HG02938 (cell line): ENCODE data around the gene DPCD.

ENCODE experiments used
- ATAC-seq: cut with Tn5 transposase; IDR thresholded peaks from one replicate; pipeline ENCODE4 v1.9.1; 2021; ENCODE audit warnings: mild to moderate bottlenecking, moderate library complexity; ENCODE audit not compliant: unreplicated experiment

Gene DPCD

DNA sequence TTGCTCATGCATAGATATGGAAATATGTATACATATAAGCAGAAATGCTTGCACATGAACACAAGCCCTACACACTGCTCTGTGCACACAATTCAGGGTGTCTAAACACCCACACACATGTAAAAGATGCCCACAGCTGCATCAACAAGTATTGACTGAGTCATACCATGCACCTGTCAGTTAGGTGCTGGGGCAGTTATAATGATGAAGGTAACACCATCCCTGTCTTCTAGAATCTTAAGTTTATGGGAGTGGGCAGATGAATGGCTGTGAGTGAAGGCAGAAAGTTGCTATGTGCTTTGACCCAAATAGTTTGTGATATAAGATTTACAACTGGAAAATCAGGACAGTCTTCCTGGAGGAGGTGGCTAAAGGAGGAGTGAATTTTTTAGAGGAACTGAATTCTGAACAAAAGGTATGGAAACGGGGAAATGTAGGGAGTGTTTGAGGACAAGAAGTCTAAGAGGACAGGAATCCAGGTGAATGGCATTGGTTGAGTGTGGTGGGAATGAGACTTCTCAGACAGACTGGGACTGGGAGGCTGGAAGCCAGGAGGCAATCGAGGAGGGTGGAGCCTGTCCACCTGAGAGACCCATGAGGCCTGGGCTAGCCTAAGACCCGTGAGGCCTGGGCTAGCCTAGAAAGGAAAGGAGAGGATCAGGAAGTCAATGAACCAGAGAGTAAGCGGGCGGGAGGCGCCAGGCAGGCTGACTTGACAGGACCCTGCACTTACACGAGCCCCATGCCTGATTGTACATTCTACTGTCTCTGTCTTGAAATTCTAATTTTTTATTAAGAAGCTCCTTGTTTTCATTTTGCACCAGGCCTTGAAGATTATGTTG is 20.7 kb upstream of the DPCD start:
- ATAC-seq, result no peak

DNA sequence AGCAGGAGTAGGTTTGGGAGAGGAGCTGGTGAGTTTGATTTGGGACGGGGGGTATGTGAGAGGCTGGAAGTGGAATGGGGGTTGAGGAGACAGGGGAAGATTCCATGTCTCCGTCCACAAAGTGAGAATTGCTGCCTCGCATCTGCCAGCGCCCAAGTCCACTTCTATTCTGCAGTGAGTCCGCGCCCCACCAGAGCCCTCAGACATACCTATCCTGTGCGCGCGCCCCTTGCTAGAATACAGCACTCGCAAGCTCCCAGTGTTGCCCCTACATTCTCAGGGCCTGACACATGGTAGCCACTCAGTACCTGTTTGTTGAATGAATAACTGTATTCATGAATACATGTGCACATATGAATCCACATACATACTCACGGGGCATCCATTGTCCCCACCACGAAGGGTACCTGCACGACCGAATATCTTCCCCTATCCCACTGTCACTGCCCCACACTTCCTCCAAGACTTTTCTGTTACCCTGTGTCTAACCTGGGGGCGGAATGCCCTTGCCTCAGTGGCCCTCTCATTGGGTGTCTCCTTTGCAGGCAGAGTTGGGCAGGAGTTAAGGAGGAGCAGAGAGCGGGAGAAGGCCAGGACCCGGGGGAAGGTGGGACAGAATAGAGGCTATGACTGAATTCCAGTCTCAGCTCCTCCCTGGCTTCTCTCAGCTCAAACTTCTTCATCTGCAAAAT is 19.9 kb upstream of the DPCD start:
- ATAC-seq, result no peak

DNA sequence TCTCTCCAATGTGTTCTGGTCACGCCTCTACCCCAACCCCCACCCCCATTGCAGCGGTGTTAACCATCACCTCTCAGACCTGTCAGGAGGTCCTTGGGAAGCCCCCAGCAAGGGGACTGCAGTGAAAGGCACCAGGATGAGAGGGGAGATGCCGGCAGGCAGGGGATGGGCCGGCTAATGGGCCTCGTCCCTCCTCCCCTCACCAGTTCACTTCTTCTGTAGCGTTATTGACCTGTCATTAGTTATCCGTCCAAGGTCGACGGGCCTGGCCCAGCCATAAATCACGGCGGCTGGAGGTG is 18.8 kb upstream of the DPCD start:
- no peak for ATAC-seq

DNA sequence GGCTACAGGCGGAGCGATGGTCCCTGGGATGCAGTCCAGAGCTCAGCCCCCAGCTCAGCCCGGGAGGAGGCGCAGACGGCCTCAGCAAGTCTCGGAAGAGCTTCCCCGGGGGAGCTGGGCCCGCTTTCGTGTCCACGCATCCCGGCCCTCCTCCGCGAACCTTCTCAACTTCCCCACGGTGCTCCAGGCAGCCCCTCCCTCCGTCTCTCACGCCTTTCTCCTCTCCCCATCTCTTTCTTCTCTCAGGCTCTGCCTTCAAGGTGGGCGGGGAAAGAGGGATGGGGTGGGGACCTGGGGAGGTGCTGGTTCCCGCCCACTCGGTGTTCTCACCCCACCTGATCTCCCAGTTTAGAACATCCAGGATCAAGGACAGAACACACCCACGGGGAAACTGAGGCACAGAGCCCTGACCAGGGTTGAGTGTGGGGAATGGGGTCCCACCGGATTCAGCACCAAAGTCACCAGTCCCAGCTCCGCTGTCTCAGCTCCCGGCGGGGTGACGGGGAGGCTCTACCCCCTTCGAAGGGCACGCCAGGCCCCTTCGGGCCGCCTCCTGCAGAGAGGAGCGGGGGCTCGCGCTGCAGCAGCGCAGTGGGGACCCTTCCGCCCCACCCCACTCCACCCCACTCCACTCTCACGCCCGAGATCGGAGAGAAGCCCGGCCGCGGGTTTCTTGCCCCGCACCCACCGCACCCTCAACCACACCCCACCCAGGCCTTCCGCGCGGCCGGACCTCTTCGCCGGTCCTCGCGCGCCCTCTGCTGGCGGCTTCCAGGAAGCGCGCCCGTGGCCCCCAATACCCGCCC is 18.3 kb upstream of the DPCD start:
- ATAC-seq, result peak; percentile 48

DNA sequence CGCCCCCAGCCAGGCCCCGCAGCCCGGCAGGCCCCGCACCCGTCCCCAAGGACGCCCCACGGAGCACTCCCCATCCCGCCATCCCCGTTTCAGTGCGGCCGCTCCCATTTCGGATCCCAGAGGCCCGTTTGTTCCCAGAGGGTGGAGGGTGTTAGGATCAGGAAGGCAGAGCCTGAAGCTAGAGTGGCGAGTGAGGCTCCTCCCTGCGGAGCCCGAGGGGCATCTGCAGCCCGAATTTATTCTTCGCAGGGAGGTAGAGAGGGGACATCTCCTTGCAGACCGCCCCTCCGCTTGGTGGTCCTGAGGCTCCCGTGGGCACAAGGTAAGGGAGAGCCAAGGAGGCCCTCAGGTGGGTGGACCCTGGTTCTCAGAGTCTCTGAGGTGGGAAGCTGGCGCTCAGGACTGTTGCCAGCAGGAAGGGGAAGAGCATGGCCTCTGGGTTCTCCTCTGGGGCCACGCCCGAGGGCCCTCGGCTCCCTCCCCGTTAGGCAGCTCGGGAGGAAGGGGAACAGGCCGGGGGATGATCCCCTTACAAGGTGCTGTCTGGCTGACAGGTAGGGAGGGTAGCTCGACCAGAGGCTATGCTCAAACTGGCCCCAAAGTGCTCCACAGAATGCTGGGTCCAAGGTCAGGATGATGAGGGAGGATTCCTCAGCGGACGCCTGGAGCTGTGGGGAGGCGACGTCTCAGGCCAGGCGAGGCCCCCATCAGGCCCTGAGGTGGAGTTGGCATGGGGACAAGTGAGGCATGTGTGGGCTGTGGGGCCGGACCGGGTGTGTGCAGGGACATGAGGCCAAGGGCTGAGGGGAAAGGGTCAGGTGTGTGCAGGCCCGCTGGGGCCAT is 17.5 kb upstream of the DPCD start:
- peak; percentile 10 for ATAC-seq

DNA sequence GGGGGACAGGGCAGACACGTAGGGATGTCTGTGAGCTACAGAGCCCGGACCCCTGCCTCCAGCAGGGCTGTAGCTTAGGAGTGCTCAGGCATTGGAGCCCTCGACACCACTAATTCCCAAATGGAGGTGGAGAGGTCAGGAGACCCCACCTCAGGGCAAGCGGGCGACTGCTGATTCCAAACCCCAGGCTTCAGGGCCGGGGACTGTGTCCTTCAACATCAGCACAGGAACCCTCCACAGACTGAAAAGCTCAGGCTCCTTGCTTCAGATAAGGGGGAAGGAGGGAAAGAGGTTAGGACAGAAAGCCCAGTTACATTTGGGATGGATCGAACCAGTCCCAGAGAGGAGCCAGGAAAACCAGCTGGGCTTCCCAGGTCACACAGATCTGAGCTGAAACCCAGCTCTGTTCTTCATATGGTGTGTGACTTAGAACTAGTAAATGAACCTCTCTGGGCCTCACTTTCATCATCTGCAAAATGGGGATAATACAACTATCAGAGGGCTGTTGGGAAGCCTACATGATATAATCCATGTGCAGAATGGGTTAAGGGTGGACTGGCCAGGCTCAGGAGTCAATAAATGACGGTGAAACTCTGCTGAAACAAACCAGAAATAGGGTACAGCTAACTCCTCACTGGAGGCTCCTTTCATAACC is 16.7 kb upstream of the DPCD start:
- no peak for ATAC-seq

DNA sequence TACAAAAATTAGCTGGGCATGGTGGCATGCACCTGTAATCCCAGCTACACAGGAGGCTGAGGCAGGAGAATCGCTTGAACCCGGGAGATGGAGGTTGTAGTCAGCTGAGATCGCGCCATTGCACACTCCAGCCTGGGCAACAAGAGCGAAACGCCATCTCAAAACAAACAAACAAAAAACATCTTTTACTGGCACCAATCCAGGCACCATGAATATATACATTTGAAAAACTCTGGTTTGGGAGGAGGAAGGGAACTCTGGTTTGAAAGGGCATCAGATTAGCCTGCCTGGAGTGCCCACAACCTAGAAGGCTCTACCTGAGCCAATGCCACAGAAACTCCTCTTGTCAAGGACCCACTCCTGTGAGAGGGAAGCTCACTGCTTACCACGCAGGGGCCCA is 16.0 kb upstream of the DPCD start:
- ATAC-seq, result no peak

DNA sequence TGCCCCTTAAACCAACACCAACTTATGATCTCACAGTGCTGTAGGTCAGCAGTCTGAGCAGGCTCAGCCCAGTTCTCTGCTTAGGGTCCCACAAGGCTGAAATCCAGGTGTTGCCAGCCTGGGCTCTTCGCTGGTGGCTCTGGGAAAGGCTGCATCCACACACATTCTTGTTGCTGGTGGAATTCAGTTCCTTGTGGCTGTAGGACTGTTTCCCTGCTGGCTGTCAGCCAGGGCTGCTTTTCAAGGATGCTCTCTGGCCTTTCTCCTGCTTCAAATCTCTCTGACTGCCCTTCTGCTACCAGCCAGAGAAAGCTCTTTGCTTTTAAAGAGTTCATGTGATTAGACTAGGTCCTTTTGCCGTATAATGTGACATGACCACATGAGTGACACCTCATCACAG is 15.3 kb upstream of the DPCD start:
- no peak for ATAC-seq

DNA sequence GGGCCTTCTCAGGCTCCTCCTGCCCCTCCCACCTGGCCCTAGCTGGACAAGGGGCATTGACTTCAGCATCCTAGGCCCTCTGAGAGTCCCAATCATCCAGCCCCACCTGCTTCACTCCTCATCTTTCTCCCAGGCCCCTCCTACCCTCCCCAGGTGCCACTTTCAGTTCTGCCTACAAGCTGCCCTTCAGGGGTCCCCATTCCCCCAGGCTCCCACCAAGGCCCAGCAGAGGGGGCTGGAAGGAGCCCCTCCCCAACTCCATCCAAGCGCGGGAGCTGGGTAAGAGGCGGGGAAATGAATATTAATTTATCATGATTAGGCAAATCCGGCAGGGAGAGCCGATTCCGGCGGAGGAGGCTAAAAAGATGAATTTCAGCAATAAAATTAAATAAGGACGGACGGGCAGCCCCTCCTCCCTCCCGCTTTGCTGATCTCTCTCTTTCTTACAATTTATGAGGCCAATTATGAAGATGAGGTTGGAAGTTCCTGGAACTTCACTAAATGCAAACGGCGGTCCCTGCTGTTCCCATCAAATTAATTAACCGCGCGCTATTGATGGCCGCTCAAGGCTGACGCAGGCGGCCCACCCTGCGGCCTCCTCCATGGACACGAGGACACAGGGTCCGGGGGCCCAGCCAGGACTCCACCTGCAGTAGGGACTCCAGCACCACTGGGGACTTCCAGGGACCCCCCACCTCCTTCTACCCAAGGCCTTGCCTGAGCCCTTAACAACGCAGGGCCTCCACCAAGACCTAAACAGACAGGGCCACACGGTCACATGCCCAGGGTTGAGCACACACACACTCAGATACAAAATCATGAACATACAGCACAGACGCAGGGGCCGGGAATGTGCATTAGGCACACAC is 14.0 kb upstream of the DPCD start:
- no peak for ATAC-seq

DNA sequence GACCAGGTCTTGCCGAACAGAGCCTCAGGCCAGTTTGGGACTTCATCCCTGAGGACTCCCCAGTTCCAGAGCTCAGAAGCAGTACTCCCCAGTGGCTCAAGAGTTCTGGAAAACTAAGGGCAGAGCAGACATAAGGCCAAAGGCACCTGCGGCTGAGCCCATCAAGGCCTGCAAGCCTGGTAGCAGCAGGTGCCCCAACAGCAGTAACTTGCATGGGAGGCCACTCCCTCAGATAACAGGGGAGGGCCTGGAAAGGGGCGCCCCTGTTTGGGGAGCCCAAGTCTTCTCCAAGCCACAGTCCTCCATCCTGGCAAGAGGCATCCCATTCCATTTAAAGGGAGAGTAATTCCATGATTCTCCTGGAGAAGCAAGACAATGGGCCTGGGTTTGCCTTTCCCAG is 13.0 kb upstream of the DPCD start:
- no peak for ATAC-seq

DNA sequence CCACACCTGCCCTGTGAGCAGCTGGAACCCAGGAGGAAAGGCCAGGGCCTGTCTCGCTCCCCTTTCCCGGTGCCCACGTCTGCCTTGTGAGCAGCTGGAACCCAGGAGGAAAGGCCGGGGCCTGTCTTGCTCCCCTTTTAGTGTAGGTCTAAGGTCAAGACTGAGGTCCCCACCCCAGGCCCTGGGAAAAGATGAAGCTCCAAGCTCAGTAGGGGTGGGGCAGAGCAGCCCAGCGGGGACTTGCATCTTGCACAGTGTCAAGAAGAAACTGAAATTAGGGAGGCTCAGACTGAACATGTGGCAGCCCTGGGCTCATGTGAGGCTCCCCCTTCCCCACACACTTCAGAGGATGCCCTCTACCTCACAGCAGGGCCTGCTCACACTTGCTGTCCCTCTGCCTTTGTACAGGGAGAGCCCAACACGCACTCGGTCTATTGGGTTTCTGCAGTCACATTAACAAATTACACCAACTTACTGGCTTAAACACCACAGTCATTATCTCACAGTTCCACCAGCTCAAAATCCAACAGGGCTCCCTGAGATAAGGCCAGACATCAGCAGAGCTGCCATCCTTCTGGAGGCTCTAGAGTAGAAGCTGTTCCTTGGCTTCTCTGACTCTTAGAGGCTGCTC is 12.4 kb upstream of the DPCD start:
- no peak for ATAC-seq

DNA sequence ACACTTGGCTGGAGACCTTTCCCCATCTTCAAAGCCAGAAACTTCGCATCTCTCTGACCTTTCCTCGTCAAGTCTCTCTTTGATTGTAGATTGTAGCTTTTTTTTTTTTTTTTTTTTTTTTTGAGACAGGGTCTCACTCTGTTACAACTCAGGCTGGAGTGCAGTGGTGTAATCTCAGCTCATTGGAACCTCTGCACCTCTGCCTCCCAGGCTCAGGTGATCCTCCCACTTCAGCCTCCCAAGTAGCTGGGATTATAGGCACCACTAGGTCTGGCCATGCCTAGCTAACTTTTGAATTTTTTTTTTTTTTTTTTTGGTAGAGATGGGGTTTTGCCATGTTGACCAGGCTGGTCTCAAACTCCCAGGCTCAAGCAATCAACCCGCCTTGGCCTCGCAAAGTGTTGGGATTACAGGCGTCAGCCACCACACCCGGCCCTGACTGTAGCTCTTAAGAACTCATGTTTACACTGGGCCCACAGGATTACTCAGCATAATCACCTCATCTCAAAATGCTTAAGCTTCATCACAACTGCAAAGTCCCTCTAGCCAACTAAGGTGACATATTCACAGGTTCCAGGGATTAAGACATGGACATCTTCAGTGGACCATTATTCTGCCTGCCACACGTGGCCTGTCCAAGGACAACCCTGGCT is 11.8 kb upstream of the DPCD start:
- ATAC-seq, result no peak

DNA sequence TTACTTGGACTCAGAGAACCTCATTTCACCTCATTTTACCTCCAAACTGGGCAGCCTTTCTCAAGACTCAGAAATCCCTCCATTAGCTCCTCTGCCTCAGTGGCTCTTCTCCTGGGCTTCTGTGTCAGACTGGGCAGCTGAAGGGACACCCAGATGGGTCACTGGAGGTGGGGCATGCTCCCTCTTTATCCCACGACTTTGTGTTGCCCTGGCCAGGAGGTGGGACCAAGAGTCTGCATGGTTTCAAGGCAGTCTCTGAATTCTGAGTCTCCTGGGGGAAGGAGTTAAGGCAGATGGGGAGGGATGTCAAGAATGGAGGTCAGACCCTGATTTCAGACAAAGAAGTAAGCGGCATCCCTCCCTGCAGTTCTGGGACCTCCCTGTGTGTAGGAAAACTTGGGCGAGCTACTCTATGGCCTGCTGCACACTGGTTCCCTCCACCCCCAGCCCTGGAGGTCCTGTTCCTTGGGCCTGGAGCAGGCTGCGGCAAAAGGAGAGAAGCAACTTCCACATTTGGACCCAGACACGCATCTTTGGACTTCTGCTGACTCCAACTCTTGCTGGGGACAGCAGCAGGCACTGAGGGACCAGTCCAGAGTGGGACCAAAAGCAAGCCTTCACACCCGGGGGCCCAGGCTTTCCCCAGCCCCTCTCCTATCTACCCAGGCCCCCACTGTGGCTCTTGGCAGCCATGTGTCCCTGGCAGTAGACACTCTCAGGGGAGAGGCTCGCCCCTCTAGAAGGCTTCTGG is 10.8 kb upstream of the DPCD start:
- ATAC-seq, result no peak

DNA sequence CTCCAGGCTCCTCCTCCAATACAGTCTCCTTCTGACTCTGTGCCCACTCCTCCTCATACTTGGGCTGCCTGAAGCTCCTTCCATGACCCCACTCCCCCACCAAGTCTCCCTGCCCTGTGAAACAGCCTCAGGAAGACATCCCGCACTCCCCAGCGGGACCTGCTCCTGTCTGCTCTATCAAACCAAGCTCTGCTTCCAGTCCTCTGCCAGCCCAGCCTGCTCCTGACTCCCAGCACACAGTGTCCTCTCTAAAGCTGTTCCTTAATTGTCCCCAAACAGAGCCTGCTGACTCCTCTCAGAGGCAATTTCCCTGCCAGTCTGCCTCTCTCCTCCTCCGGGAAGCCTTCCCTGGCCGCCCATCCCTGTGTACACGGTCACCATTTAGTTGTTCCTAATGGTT is 9.9 kb upstream of the DPCD start:
- no peak for ATAC-seq

DNA sequence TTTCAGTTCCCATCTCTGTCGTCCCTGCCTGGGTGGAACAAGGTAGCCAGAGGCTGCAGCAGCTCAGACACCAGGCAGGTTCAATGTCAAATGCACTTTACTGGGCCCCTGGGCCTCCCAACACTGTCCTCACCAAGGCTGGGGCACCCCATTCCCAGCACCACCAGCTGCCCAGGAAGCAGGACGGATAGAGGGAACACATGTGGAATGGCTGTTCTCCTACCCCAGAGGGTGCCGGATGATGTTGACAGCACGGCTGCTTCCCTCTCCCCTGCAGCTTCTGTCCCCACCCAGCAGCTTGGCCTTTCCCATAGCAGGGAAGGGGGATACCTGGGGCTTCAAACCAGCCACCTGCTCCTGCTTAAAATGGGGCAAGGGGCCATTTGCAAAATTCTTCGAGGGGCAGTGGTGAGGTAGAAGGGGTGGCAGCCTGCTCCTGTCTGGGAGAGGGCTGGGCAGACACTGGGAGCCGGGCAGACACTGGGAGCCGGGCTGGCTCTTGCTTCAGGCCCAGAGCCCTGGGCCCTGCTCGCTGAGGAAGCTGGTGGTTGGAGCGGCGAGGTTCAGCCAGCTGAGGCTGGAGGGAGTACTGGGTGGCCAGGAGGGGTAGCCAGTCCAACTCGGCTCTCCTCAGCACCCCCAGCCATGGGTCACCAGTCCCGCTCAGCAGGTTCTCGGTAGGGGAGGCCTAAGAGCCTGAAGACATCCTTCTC is 9.2 kb upstream of the DPCD start:
- no peak for ATAC-seq

DNA sequence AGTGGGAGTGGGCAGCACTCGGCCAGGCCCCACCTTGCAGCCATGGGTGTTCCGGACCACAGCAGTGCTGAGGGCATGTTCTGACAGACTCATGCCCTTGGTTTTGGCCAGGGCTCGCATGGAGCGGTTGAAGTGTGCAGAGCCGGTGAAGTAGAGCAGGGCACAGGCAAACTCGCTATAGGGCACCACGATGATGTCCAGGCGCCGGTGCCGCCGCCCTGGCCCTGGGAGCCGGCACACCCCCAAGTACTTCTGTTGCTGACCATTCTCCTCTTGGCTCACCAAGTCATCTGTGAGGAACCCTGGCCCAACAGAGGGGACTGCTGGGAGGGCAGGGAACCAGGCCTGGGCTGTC is 8.6 kb upstream of the DPCD start:
- ATAC-seq, result no peak
